HUDEP-2 (cell line): ENCODE results near the gene TANGO6.
"Not testable (repeated sequence)": the region's sequence is repeated elsewhere in the genome, so short reads cannot be mapped to it uniquely, and the experiment has no call there.

Experiments used
- DNase-seq, 76 experiments: peaks; one replicate each; lab custom pipeline; 2025; ENCODE audit not compliant: unreplicated experiment in 76 of 76; lab: John Stamatoyannopoulos, UW

TANGO6 gene

DNA sequence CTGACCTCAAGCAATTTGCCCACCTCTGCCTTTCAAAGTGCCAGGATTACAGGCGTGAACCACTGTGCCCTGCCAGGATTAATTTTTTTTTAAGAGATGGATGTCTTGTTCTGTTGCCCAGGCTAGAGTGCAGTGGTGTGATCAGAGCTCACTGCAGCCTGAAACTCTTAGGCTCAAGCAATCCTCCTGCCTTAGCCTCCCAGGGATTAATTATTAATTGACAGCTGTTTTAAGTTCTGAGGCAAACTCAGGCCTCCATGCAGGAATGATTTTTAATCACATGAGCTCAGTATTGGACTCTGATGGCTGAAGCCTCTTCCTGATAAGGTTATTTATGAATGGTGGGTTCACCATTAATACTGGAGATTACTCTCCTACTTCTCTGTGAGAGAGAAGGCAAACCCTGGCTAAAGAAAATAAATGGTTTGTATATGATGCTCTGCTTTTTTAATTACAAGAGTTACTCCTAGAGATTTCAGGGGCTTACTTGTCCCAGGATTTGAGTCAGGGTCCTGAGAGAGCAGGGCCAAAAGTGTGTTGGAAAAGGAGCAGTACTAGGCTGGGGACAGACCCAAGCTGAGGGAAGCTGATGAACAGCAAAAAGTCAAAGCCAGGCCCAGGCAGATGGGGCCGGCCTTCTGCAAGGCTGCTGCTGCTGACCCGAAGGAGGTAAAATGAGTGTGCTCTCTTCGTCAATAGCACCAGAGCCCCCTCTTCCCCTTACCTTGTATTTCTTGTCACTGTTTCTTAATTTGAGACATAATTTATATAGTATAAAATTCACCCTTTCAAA is 205.2 kb downstream of the TANGO6 start:
- DNase-seq: no peak

DNA sequence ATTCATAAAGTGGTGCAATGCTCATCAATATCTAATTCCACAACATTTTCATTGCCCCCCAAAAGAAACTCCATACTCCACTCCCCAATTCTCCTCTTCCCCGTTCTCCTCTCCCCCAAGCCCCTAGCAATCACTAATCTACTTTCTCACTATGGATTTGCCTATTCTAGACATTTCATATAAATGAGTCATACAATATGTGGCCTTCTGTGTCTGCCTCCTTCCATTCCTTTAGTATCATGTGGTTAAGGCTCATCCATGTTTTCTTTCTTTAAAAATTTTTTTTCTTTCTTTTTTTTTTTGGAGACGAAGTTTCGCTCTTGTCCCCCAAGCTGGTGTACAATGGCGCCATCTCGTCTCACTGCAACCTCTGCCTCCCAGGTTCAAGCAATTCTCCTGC is 205.8 kb downstream of the TANGO6 start:
- DNase-seq: no peak

DNA sequence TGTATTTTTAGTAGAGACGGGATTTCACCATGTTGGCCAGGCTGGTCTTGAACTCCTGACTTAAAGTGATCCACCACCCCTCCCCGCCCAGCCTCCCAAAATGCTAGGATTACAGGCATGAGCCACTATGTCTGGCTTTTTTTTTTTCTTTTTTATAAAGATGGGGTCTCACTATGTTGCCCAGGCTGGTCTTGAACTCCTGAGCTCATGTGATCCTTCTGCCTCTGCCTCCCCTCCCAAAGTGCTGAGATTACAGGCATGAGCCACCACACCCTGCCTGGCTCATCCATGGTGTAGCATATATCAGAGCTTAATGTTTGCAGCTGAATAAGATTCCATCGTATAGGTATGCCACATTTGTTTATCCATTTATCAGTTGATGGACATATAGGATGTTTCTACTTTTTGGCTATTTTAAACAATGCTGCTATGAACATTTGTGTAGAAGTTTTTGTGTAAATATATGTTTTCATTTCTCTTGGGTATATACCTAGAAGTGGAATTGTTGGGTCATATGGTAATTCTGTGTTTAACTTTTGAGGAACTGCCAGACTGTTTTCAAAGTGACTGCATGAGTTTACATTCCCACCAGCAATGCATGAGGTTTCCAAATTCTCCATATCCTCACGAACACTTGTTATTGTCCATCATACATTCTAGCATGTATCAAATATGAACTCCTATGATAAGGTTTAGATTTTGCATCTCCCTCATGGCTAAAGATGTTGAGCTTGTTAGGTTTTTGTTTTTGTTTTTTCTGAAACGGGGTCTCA is 206.5 kb downstream of the TANGO6 start:
- DNase-seq: no peak

DNA sequence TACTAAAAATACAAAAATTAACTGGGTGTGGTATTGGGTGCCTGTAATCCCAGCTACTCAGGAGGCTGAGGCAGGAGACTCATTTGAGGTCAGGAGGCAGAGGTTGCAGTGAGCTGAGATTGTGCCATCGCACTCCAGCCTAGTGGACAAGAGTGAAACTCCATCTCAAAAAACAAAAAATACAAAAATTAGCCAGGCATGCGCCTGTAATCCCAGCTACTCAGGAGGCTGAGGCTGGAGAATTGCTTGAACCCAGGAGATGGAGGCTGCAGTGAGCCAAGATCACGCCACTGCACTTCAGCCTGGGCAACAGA is 208.1 kb downstream of the TANGO6 start:
- not testable (repeated sequence) for DNase-seq

DNA sequence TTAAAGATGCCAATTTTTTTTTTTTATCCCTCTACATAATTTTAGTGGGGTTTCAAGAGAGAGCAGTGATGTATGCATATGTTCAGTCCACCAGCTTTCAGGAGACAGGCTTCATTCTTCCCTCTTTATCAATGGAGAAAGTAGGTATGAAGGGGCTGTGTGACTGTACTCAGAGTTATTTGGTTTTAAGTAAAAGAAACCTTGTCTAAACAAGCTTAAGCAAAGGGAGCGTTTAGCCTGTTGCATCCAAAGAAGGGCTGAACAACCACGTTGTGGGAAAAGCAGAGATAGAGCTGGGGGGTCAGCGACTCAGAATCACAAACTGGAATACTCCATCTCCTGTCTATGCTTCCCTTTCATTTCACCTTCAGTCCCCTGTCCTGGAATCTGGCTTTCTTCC is 211.7 kb downstream of the TANGO6 start:
- DNase-seq: no peak

- DNase-seq: no peak
These were observed 212.6 kb downstream of the TANGO6 start for GRCh38 chr16:69055980-69056379.

GRCh38 chr16:69056421-69056820 is 213.1 kb downstream of the TANGO6 start:
- DNase-seq: no peak

DNA sequence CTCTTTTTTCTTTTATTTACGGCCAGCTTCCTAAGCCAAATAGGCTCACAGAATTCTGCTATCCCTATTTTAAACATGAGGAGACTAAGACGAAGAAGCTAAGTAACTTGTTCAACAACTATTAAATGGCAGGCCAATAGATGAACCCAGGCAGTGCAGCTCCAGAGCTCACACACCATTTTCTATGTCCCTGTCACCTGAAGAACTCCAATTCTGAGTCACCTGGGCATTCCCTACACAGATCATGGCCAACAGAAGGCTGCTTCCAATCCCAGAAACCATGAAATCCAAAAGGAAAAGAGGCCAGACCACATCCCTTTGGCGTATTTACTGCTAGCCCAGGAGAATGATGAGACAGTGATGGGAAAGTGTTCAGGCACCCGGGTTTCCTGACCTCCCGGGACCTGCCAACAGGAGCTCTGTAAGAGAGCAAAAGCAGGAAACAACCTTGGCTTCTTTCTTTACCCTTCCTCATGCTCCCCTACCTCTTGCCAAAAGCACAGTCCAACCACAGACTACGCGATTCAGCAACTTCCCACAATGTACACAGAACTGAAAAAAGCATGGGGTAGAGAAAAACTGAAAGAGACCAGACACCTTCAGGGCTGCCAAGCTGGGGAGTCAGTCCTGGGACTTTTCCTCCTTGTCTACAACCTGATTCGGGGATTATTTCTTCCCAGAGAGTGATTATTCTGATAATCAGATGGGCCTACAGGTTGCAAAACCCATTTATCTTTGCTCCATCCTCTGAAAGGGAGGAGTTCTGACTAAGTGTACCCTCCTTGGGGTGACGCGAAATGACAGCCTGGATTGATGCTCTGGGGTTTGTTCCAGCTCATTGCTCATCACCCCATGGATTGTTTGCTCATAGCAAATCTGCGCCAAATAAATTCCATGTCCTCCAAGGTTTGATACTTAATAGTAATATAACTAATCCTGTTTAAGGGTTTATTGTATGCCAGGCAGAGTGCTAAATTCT is 214.4 kb downstream of the TANGO6 start:
- no peak for DNase-seq

DNA sequence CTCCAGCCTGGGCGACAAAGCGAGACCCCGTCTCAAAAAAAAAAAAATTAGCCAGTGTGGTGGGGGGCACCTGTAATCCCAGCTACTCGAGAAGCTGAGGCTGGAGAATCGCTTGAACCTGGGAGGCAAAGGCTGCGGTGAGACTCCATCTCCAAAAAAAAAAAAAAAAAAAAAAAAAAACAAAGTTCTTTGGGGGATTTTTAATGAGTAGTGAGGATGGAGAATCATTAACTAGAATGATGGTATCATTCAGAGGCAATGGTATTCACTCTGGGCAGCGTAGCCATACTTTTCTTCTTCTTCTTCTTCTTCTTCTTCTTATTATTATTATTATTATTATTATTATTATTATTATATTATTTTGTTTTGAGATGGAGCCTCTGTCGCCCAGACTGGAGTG is 220.2 kb downstream of the TANGO6 start:
- DNase-seq: not testable (repeated sequence)

DNA sequence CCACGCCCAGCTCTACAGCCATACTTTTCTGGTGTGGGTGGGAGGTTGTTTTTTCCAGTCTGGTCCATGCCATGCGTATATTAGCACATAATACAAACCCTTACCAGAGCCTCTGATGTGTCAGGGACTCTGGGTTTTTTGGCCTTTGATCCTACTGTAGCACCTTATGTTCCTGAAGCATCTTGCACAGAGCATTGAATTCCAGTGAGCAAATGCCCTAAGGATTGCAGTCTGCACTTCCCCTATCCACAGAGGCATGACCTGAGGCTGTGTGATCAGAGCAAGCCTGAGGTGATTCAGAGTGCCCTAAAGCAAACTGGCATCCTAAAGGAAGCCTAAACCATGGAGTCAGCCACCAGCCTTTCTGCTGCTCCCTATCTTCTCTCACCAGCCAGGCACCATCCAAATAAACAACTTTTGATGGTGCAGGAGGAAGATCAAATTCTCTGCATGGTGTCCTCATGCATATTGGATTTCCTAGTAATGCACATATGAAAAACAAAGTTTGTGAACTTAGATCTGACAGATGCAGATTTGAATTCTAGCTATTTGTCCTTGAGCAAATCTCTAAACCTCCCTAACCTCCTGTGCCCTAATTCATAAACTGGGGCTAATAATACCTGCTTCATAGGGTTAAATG is 220.9 kb downstream of the TANGO6 start:
- no peak for DNase-seq

DNA sequence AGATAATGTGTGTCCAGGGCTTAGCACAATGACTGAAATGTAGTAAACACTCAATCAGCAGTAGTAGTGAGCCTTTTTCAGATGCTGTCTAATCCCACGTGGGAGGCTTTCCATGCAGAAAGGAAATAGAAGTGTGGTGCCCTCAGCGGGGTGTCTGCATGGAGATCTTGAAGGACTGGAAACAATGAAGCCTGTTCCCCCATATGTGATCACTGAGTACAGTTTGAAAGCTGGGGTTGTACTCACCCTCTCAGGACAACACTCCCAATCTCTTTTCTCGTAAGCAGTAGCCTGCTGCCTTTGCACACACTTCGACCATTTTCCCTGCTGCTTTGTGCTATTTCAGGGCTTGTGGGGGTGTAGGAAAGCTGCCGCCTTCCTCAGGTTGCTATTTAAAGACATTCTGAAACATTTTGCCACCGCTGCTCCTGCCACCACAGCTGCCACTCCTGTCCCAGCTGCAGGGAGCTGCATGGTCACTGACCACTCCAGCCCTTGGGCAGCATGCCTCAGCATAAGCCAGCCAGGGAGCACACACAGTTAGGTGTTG is 221.5 kb downstream of the TANGO6 start:
- no peak for DNase-seq

DNA sequence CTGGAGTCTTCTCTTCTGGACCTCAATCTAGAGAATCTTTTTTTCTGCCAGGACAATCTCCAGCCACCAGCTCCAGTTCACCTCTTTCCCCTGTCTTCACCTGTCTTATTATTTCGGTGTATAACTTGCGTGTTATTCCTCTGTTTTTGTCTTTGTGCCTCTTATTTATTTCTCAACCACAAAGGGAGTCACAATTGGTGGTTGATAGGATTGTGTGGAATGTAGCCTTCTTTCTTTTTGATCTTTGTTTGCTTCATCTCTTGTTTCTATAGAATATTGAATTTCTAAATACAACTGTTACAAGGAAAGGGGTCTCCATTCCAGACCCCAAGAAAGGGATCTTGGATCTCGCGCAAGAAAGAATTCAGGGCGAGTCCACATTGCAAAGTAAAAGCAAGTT is 226.2 kb downstream of the TANGO6 start:
- DNase-seq: no peak

- no peak for DNase-seq
These were observed 227.7 kb downstream of the TANGO6 start for GRCh38 chr16:69071036-69071435.

DNA sequence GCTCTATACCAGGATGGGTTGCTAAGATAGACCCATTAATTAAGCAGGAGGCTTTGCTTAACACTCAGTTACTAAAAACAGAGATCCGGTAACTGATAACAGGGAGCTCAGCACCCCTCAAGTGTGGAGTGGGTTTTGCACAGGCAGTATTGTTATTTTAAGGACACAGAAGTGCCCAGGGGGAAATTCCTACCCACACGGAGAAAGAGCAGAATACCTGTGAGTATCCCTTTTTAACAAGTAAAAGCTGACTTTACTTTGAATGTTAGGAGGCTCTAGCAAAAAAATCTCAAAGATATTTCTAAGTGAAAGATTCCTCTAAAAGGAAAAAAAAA is 229.3 kb downstream of the TANGO6 start:
- DNase-seq: no peak

- no peak for DNase-seq
These were observed 229.9 kb downstream of the TANGO6 start for GRCh38 chr16:69073181-69073702.

DNA sequence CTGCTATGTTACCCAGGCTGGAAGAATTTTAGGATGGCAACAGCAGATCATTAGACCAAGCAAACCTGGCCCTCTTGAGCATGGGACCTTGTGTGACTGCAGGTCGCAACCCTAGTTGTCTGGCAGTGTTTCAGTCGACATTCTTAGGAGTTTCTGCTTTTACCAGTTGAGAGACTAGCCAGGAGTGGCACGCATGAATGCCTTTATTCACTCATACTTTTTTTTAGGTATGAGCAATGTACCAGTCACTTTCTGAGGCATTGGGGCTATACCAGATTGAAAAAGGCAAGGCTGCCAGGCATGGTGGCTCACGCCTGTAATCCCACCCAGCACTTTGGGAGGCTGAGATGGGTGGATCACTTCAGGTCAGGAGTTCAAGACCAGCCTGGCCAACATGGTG is 233.9 kb downstream of the TANGO6 start:
- DNase-seq: no peak

GRCh38 chr16:69078073-69078472 is 234.7 kb downstream of the TANGO6 start:
- no peak for DNase-seq

DNA sequence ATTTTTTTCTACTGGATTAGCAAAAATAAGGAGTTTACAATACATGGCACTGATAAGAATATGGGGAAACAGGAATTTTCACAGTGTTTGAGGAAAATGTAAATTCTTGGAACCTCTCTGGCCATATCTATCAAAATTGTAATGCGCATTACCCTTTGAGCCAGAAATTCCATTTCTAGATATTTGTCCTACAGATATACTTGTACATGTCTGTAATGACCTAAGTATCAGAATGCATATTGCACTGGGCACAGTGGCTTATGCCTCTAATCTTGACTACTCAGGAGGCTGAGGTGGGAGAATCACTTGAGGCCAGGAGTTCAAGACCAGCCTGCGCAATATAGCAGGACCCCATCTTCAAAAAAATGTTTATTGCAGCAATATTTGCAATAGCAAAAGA is 236.4 kb downstream of the TANGO6 start:
- DNase-seq: no peak

DNA sequence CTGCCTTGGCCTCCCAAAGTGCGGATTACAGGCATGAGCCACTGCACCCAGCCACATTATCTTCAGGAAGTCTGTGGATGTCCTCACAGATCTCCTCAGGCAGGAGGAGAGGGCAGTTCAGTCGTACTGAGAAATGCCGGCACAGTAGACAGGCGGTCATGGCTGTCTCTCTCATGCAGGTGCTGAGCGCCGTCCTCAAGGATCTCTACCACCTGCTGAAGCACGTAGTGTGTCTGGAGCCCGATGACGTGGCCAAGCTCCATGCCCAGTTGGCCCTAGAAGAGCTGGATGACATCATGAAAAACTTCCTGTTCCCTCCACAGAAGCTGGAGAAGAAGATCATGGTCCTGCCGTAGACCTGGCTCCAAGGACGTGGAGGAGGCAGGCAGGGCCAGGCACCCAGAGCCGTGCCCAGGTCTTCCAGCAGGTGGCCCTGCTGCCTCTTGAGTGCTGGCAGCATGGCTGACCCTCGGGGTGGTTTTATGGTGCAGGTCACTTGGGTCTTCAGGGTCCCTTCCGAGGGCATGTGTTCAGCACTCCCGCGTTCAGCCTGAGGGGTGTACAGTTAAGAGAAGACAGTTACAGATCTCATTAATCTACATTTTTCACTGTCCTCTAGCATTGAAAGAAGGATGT is 240.1 kb downstream of the TANGO6 start:
- no peak for DNase-seq

GRCh38 chr16:69084289-69084688 is 241.0 kb downstream of the TANGO6 start:
- no peak for DNase-seq
